HCT116 (cell line): ENCODE results near the gene RFPL3. TPM values are rescaled to one million over a fixed set of nuclear protein-coding genes. Genes with fewer than 3 reads are reported as not detected.

Experiments used
- total RNA-seq: library from RNA; stranded (reverse); gene quantifications from one replicate; pipeline ENCODE4 v1.2.1, GENCODE V29; 2021; ENCODE audit not compliant: unreplicated experiment

RFPL3 gene
- total RNA-seq, 1 experiment from 2014 or later = not detected

Other genes with a start within 250 kb of the RFPL3 start
- gene C22orf42, start 198.6 kb upstream of the RFPL3 start, total RNA-seq = not detected
- gene RFPL2, start 152.8 kb upstream of the RFPL3 start, total RNA-seq = 0.61 TPM
- 0.22 TPM for gene SLC5A4, start 102.5 kb upstream of the RFPL3 start, total RNA-seq
- gene RTCB, start 54.4 kb downstream of the RFPL3 start, total RNA-seq = 50.9 TPM
- not detected for gene BPIFC, start 106.6 kb downstream of the RFPL3 start, total RNA-seq
- gene FBXO7, start 116.9 kb downstream of the RFPL3 start, total RNA-seq = 69.2 TPM